Measurements from ENCODE around the gene ATP6V0B.
A peak's percentile ranks its signal among the peaks of the same experiment; 100 is the strongest.

The ATP6V0B gene

DNA sequence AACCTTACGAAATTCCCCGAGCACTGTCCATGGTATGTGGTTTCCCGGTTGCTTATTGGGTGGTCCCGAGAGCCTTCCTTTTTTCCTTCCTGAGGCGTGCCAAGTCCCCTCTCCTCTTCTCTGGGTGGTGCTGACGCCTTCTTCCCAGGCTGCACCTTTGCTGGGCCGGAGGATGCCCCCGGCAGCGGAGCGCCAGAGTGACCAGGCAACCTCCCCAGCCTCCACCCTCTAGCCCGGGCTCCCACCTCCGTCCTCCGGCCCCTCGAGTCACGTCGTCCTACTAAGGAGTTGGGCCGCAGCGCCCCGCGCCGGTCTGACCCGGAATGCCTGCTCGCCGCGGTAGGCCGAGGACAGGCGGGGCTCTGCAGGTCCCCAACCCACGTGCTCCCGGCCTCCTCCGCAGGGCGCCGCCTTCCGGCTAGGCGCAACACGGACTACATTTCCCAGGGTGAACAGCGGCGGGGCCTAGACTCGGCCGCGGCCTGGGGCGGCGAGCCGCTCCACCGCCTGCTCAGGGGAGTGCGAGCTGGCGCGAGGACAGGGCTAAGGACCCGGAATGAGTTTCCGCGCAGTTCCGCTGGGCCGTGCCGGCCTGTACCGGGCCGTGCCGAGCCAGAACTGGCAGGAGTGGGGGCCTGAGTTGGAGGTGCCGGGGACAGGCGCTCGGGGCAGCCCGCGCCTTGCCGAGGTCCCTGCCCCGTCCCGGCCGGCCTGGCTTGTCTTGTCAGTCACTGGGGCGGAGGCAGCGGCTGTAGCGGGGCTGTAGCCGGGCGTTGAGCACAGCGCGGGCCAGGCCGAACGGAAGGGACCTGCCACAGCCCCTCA, 28.3 kb upstream of the ATP6V0B start, which contains the start of gene IPO13:
IPO13 (plus strand) TSS at position 715 of the 825 bp plus-strand sequence. CDS start 651 bp downstream, outside the sequence.
- peak; percentile 98 for DNase-seq (ENCODE audit: low spot score)

DNA sequence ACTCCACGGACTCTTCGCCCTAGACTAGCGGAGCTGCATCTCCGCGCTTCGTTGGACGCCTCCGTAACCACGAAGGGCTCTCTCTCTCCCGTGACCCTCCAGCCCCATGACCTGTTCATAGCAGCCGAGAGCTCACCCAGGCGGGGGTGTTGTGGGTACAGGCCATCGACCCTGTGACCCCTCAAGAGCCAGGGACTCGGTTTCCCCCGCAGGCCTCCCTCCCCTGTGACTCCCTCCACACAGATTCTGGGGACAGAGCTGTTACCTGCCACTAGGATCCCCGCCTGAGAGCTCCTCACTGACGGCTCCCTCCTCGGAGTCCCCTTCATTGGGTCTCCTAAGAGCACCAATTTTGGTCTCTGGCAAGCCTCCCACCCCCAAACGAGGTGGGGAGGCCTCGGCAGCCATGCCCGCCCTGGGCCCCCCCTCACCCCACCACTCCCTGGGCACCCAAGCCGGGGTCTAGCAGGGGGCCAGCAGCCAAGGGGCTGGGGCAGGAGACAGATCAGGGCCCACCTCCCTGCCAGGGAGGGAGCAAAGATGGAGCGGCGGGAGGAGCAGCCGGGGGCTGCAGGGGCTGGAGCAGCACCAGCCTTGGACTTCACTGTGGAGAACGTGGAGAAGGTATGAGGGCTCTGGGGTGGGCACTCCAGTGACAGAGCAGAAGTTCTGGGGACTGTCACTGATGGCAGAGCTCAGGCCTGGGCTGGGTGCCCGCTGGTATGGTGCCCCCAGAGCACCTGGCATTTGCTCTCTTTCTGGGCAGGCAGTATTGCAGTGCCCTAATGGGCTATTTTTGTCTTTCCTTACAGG, 27.5 kb upstream of the ATP6V0B start:
- DNase-seq (ENCODE audit: low spot score): no peak

DNA sequence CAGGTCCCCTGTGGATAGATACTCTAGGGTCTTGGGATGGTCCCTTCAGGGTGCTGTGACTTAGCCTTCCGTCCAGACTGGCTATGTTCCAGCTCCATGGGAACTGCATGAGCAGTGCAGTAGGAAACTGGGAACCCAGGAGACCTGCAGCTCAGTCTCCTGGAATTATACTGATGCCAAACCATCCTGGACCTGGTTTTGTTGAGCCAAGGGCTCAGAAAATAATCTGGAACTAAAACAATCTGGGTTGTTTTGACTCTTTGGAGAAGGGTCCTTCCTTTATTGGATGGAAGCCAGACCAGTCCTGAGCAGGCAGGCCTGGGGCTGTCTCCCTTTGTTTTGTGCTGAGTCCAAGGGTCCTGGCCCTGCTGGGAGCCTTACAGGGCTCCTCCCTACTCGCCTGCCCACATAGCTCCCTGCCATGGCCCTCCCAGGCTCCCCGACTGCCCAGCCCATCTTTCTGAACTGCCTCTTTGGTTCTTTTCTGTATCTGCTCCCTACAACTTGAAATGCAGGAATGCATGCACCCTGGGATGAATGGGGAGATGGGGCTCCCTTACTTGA, 26.8 kb upstream of the ATP6V0B start:
- peak; percentile 55 for DNase-seq (ENCODE audit: low spot score)

DNA sequence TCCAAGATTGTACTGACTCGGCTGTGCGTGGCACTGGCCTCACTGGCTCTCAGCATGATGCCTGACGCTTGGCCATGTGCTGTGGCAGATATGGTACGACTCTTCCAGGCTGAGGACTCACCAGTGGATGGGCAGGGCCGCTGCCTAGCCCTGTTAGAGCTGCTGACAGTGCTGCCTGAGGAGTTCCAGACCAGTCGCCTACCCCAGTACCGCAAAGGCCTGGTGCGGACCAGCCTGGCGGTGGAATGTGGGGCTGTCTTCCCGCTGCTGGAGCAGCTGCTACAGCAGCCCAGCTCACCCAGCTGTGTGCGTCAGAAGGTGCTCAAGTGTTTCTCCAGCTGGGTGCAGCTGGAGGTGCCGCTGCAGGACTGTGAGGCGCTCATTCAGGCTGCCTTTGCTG, 25.1 kb upstream of the ATP6V0B start:
- DNase-seq (ENCODE audit: low spot score): no peak

DNA sequence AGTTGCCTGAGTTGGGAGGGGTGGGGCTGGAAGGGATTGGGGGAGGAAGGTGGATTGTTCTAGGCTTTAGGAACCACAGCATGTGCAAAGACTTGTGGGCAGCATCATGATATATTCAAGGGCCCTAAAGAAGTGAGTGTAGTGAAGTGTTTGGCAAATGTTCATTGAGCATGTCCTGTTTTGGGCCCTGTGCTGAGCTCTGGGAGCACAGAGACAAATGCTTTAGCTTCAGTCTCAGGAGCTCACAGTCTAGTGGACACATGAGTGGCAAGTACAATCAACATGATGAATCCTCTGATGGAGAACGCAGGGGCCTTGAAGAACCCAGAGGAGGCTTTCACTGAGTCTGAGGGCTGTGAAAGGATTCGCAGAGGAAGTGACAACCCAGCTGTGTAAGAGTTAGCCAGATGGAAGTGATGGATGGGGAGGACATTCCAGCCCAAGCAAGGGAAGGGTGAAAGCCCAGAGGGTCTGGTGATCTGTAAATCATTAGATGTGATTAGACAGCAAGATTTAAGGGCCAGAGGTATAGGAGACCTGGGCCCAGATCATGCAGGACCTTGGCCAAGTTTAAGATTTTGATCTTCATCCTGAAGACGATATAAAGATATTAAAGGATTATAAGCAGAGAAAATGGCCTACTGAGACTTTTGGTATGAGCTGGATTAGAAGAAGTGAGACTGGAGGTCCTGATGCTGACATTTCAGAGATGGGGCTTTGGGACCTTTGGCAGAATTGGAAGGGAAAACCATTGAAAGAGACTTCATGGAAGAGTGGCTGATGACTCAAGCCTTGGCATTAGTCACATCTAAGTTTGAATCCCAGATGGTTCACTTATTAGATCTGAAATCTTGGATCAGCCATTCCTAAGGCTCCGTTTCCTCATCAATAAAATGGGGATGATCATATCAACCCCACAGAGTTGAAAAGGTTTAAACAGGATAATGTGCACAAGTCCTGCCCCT, 23.5 kb upstream of the ATP6V0B start:
- no peak for DNase-seq (ENCODE audit: low spot score)

DNA sequence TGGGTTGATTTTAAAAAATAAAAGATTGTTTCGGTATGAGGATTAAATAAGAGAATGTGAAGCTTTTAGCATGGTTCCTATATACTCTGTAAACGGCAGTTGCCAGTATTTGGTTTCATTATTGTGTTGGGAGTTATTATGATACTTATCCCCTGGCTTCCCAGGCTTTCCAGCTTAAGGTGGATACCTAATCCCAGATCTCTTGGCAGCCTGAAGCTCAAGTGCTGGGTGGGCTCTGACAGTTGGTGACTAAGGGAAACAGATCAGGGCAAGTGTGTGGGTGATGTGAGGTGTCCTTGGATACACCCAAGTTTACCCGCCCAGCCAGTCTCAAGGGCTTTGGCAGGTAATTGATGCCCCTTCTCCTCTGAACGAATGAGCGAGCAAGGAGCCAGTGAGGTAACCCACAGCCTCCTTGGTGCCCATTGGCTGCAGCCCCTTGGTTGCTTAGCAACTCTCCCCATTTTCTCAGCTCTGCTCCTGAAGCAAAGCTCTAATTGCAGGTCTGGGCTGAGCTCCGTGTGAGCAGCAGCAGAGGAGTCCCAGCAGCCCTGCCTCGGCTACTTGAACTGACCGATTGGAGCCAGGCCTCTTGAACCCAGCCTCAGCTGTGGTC, 21.9 kb upstream of the ATP6V0B start:
- DNase-seq (ENCODE audit: low spot score): peak; percentile 43

DNA sequence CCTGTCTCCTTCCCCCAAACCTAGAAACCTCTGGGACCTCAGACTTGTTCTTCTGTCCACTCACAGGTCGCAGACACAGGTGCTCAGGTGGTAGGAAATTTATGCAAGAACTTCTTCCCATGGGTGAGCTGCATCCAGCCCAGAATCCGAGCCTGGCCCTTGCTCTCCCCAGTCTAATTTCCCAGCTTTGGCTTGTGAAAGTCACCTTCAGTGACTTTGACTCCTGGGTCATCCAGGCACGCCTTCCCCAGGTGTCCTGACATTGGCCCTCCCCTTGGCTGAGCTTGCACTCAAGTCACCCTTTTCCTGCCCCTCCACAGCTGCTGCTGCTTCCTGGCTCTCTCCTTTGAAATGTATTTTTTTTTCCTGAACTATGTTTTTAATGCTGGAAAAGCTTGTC, 21.4 kb upstream of the ATP6V0B start:
- no peak for DNase-seq (ENCODE audit: low spot score)

DNA sequence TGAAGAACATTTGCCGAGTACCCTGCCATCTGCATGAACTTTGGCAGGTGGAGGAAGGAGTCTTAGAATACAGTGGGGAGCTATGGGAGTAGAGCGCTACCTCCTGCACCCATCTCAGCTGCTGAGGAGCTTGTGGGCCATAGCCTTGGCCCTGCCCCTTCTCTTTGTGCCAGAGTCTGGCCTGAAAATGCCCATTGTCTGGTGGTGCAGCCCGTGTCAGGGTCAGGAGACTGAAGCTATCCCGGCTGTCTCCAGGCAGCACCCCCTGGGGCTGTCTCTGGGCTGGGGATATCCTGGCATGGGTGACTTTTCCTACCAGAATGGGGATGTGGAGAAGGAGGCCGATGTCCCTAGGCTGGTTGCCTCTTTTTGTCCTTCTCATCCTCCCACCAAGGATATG, 20.7 kb upstream of the ATP6V0B start:
- peak; percentile 98 for DNase-seq (ENCODE audit: low spot score)

DNA sequence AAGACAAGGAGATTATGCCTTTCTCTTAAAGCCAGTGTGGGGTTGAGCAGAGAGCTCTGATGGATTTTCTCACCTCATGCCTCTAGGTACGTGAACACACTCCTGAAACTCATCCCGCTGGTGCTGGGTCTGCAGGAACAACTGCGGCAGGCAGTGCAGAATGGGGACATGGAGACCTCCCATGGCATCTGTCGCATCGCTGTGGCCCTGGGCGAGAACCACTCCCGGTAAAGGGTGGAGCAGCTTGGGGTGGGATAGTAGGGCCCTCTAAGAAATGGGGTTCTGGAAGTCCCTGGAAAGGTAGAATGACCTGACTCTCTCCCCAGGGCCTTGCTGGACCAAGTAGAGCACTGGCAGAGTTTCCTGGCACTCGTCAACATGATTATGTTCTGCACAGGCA, 18.5 kb upstream of the ATP6V0B start:
- no peak for DNase-seq (ENCODE audit: low spot score)

DNA sequence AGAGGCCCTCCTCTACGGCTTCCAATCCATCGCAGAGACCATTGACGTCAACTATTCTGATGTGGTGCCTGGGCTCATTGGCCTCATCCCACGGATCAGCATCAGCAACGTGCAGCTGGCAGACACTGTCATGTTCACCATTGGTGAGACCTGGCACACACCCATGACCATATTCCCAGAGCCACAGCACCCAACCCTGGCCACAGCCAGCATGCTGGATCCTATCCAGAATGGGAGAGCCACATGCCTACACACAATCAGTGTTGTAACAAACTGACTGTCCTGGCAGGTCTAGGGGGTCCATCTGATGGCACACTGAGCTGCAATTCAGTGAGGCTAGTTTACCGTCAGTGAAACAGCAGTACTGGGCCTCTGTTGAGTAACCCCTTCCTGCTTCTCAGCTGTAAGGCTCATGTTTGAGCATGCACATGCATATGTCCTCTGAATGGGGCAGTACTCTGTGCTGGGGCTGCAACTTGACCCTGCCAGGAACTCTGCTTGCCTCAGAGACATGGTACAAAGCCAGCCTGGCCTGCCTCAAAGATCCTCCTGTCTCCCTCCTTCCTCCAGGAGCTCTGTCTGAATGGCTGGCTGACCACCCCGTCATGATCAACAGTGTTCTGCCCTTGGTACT, 17.2 kb upstream of the ATP6V0B start:
- no peak for DNase-seq (ENCODE audit: low spot score)

DNA sequence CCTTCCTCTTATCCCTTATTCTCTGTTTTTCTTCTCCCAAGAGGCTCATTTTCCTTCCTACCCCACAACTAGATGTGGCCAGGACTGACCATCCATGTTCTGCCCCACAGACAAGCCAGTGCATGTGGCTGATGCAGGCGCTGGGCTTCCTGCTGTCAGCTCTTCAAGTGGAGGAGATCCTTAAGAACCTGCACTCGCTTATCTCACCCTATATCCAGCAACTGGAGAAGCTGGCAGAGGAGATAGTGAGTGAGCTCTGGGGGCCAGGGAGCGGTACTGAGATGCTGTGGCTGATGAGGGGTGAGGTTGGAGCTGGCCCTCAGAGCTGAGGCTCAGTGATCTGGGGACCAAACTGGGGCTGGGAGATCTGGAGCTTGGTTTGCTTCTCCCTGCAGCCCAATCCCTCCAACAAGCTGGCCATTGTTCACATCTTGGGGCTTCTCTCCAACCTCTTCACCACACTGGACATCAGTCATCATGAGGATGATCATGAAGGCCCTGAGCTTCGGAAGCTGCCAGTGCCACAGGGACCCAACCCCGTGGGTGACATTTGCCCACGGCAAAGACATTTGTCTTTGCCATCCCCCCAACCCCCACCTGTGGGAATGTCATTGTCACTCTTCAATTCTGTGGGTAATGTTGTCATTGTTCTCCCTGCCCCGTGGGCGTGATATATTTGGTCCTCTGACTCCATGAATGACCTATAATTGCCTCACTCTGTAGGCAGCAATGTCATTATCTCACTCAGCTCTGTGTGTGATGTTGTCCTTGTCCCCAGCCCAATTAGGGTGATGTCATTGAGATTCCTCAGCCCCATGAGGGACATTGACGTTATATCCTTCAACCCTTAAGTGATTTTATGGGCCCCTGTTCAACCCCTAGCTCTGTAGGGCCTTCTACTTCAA, 16.2 kb upstream of the ATP6V0B start:
- DNase-seq (ENCODE audit: low spot score): peak; percentile 66

- no peak for DNase-seq (ENCODE audit: low spot score)
Measured at GRCh38 chr1:43960798-43961197, 14.0 kb upstream of the ATP6V0B start.

DNA sequence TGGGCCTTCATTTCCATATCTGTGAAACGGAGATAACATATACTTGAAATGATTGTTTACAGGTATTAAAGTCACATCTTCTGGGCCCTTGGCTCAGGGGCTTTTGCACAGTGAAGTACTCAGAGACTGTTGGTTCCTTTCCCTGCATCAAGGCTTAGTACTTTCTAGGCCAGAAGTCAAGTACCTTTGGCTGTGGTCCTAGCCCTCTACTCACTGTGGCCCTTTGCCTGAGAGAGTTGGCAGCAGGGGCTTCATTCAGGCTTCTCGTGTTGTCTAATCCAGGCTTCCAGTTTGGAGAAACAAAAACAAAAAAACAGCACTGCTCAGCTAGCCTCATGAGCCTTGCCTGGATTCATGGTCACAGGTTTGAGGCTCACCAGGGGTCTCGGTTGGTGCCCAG, 13.1 kb upstream of the ATP6V0B start:
- no peak for DNase-seq (ENCODE audit: low spot score)

GRCh38 chr1:43962324-43962723, 12.4 kb upstream of the ATP6V0B start:
- peak; percentile 88 for DNase-seq (ENCODE audit: low spot score)

- DNase-seq (ENCODE audit: low spot score): no peak
Measured at GRCh38 chr1:43963006-43963405, 11.8 kb upstream of the ATP6V0B start.

DNA sequence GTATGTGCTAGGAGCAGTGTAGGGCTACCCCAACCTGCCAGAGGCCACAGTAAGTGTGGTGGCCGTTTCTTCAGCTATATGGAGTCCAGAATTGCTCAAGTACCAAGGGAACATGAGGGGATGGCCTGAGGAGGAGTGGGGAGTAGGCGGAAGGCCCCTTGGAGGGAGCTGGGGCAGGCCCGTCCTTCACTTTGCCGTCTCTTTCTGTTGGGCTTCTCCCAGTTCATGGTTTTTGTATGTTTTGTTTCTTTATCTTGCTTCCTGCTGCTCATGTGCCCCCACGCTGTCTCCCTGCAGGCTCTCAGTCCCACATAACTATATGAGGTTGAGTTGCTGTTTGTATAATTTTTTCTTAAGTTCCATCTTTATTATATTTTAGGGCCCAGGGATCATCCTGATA, 10.9 kb upstream of the ATP6V0B start:
- no peak for DNase-seq (ENCODE audit: low spot score)

GRCh38 chr1:43965316-43965715, 9.4 kb upstream of the ATP6V0B start:
- DNase-seq (ENCODE audit: low spot score): no peak

GRCh38 chr1:43968348-43968948, 6.3 kb upstream of the ATP6V0B start:
- DNase-seq (ENCODE audit: low spot score): no peak

- no peak for DNase-seq (ENCODE audit: low spot score)
Measured at GRCh38 chr1:43969416-43969745, 5.4 kb upstream of the ATP6V0B start.
